ENCODE results near the gene MAB21L1. TPM values are rescaled to one million over a fixed set of nuclear protein-coding genes. Genes with fewer than 3 reads are reported as not detected.
A peak's percentile ranks its signal among the peaks of the same experiment; 100 is the strongest.

MAB21L1 gene
- total RNA-seq, 1 donor from 2014 or later: not detected

- no peak for TF ChIP-seq CTCF (conservative IDR thresholded peaks at IDR 0.05; ENCODE audit: low read depth, low read length)
- H3K4me3 ChIP-seq (ENCODE audit: low read depth, low read length): no peak overlapping the region
- no peak for DNase-seq (ENCODE audit: low read depth)
These were observed 1.8 kb downstream of the MAB21L1 start for GRCh38 chr13:35474496-35475211.

GRCh38 chr13:35473802-35474201 is 2.7 kb downstream of the MAB21L1 start:
- DNase-seq (ENCODE audit: low read depth): no peak
- H3K4me3 ChIP-seq (ENCODE audit: low read depth, low read length): no peak overlapping the region
- no peak for TF ChIP-seq CTCF (conservative IDR thresholded peaks at IDR 0.05; ENCODE audit: low read depth, low read length)

DNA sequence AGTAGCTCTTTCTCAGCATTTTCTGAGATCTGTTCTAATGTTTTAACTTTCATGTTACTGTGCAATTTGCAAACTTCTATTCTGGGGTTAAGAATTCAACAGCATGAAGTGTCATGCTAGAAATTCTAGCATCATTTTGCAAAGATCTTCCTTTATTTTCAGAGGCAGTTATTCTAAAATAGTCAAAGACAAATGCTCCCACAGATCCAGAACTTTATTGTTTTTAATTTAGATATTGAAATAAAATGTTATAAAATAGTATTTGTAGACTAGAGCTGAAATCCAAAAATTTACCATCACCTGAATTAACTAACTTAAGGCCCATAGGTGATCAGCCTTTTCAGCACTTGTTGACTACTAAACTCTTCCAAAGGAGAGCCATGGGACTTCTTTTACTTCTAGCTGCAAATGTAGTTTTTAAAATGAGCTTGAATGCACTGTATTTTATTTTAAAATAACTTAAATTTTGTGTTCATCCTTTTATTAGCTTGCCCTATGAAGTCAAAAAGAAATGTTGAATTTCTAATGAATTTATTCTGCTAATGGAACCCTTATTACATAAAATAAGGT is 3.2 kb downstream of the MAB21L1 start:
- TF ChIP-seq CTCF (conservative IDR thresholded peaks at IDR 0.05; ENCODE audit: low read depth, low read length): no peak
- no peak overlapping the region for H3K4me3 ChIP-seq (ENCODE audit: low read depth, low read length)
- DNase-seq (ENCODE audit: low read depth): no peak

GRCh38 chr13:35472323-35472881 is 4.1 kb downstream of the MAB21L1 start:
- DNase-seq (ENCODE audit: low read depth): no peak
- no peak overlapping the region for H3K4me3 ChIP-seq (ENCODE audit: low read depth, low read length)
- no peak for TF ChIP-seq CTCF (conservative IDR thresholded peaks at IDR 0.05; ENCODE audit: low read depth, low read length)

- DNase-seq (ENCODE audit: low read depth): no peak
- no peak overlapping the region for H3K4me3 ChIP-seq (ENCODE audit: low read depth, low read length)
- TF ChIP-seq CTCF (conservative IDR thresholded peaks at IDR 0.05; ENCODE audit: low read depth, low read length): no peak
These were observed 4.7 kb downstream of the MAB21L1 start for GRCh38 chr13:35471706-35472322.

DNA sequence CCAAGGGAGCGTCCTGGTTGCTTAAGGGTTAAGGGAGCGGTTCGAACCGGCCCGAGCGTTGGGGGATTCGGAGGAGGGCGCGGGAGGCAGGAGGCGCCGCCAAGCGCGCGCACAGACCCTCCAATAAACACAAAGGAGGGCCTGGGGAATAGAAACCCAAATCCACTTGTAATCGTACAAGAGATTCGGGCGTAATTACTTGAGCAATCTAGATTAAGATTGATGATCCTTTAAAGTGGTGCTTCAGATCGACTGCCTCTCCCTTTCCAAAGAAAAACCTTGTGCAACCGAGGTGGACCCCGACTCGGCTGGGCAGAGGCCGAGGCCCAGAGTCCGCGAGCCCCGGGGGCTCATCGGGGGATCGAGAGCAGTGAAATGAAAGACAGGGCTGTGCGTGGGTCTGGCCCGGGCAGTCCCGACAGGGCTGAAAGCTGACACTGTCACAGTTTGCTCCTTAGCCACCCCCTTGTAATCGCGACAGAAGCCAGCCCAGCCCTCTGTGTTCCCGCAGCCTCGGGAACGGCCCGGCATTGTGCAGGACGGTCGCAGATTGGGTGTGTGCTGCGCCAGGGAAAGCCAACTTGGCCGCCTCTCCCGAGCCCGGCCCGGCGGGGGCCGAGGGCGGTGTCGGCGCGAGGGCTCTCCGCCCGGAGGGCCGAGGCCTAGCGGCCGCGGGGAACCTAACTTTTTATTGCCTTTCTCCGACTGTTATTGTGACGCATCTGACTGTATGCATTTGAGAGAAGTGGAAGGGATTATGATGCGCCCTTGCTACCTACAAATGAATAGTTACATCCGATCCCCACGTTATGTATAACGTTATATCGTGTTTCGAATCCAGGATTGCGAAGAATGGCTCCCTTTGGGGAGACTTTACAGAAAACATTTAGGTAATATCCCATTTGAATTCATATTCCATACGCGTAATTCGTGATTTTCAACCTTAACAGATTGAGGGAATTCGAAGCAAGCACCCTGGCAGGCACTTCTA is 5.5 kb downstream of the MAB21L1 start:
- peak overlapping the region; percentile 51 for H3K4me3 ChIP-seq (ENCODE audit: low read depth, low read length)
- DNase-seq (ENCODE audit: low read depth): no peak
- TF ChIP-seq CTCF (conservative IDR thresholded peaks at IDR 0.05; ENCODE audit: low read depth, low read length): no peak
